ENCODE measurements around the gene ARSB. TPM values are rescaled to one million over a fixed set of nuclear protein-coding genes. Genes with fewer than 3 reads are reported as not detected.
"Not testable (repeated sequence)": the region's sequence is repeated elsewhere in the genome, so short reads cannot be mapped to it uniquely, and the experiment has no call there.

ARSB gene
- total RNA-seq, 1 donor = 38.4 TPM

GRCh38 chr5:78858364-78858763, 126.7 kb downstream of the ARSB start:
- TF ChIP-seq CTCF (IDR thresholded peaks at IDR 0.05; ENCODE audit: extremely low read depth, low read depth, low read length) = no peak
- H3K79me2 ChIP-seq (ENCODE audit: insufficient read depth, low read length) = no peaks in the 10 kb centered on the region
- H4K20me1 ChIP-seq (ENCODE audit: insufficient read depth, low read length) = peaks cover 2% of the 10 kb centered on the region
- no peaks in the 10 kb centered on the region for H3K4me1 ChIP-seq (ENCODE audit: insufficient read depth, low read length)
- no peak overlapping the region for H3K4me2 ChIP-seq (ENCODE audit: insufficient read depth, low read length)
- H3K27ac ChIP-seq (ENCODE audit: low read depth, low read length) = no peak overlapping the region
- DNase-seq (ENCODE audit: insufficient read length, low spot score, missing footprints) = no peak
- H2AFZ ChIP-seq (ENCODE audit: low read length) = no peak overlapping the region
- H3K9me3 ChIP-seq (ENCODE audit: low read depth, low read length) = peaks cover 2% of the 10 kb centered on the region
- no peak overlapping the region for H3K4me3 ChIP-seq (ENCODE audit: insufficient read depth, low read length)
- no peaks in the 10 kb centered on the region for H3K27me3 ChIP-seq (ENCODE audit: insufficient read depth, low read length)
- H3K36me3 ChIP-seq (ENCODE audit: insufficient read depth, low read length) = no peaks in the 10 kb centered on the region

GRCh38 chr5:78855026-78855425, 130.1 kb downstream of the ARSB start:
- Histone ChIP-seq H2AFZ (ENCODE audit: low read length) (no peak overlapping the region), H3K4me2 (ENCODE audit: insufficient read depth, low read length) (no peak overlapping the region)

GRCh38 chr5:78851891-78852290, 133.2 kb downstream of the ARSB start:
- not testable (repeated sequence) for H3K79me2 ChIP-seq (ENCODE audit: insufficient read depth, low read length); H3K36me3 ChIP-seq (ENCODE audit: insufficient read depth, low read length); H3K4me2 ChIP-seq (ENCODE audit: insufficient read depth, low read length); H3K4me1 ChIP-seq (ENCODE audit: insufficient read depth, low read length); H3K9me3 ChIP-seq (ENCODE audit: low read depth, low read length); H3K27me3 ChIP-seq (ENCODE audit: insufficient read depth, low read length); H3K4me3 ChIP-seq (ENCODE audit: insufficient read depth, low read length); H2AFZ ChIP-seq (ENCODE audit: low read length); DNase-seq (ENCODE audit: insufficient read length, low spot score, missing footprints); H3K27ac ChIP-seq (ENCODE audit: low read depth, low read length); H4K20me1 ChIP-seq (ENCODE audit: insufficient read depth, low read length)

More at GRCh38 chr5:78855026-78855425, 130.1 kb downstream of the ARSB start:
- TF ChIP-seq CTCF (IDR thresholded peaks at IDR 0.05; ENCODE audit: extremely low read depth, low read depth, low read length) = no peak
- Histone ChIP-seq H4K20me1 (ENCODE audit: insufficient read depth, low read length) (peaks cover 2% of the 10 kb centered on the region), H3K36me3 (ENCODE audit: insufficient read depth, low read length) (no peaks in the 10 kb centered on the region), H3K4me3 (ENCODE audit: insufficient read depth, low read length) (no peak overlapping the region), H3K27me3 (ENCODE audit: insufficient read depth, low read length) (no peaks in the 10 kb centered on the region), H3K9me3 (ENCODE audit: low read depth, low read length) (peaks cover 2% of the 10 kb centered on the region), H3K79me2 (ENCODE audit: insufficient read depth, low read length) (no peaks in the 10 kb centered on the region), H3K27ac (ENCODE audit: low read depth, low read length) (no peak overlapping the region), H3K4me1 (ENCODE audit: insufficient read depth, low read length) (no peaks in the 10 kb centered on the region)
- DNase-seq (ENCODE audit: insufficient read length, low spot score, missing footprints) = no peak

GRCh38 chr5:78845470-78845869, 139.6 kb downstream of the ARSB start:
- Histone ChIP-seq H3K27ac (ENCODE audit: low read depth, low read length) (no peak overlapping the region), H2AFZ (ENCODE audit: low read length) (no peak overlapping the region), H3K9me3 (ENCODE audit: low read depth, low read length) (no peaks in the 10 kb centered on the region), H3K36me3 (ENCODE audit: insufficient read depth, low read length) (no peaks in the 10 kb centered on the region), H3K27me3 (ENCODE audit: insufficient read depth, low read length) (no peaks in the 10 kb centered on the region), H3K4me2 (ENCODE audit: insufficient read depth, low read length) (no peak overlapping the region), H3K4me1 (ENCODE audit: insufficient read depth, low read length) (peaks cover 5% of the 10 kb centered on the region), H3K79me2 (ENCODE audit: insufficient read depth, low read length) (no peaks in the 10 kb centered on the region), H3K4me3 (ENCODE audit: insufficient read depth, low read length) (no peak overlapping the region), H4K20me1 (ENCODE audit: insufficient read depth, low read length) (no peaks in the 10 kb centered on the region)
- TF ChIP-seq CTCF (IDR thresholded peaks at IDR 0.05; ENCODE audit: extremely low read depth, low read depth, low read length) = no peak
- no peak for DNase-seq (ENCODE audit: insufficient read length, low spot score, missing footprints)
